ENCODE data around the gene IL5. TPM values are rescaled to one million over a fixed set of nuclear protein-coding genes. Genes with fewer than 3 reads are reported as not detected.

The IL5 gene
- total and polyA plus RNA-seq, 2 of the 13 experiments (the other 11 are each of a cell fraction or from before 2014, with no cell fraction given) = not detected

- TF ChIP-seq ZNF670 (CRISPR knock-in tag; IDR thresholded peaks at IDR 0.05; ENCODE audit: borderline replicate concordance) (peak; percentile 47; the same call in 1 of the 2 replicates), ZNF414 (CRISPR knock-in tag; IDR thresholded peaks at IDR 0.05) (0 out of 2 replicates have a peak, but pooled peaks have one; percentile 55), MEIS2 (CRISPR knock-in tag; IDR thresholded peaks at IDR 0.05) (0 out of 2 replicates have a peak, but pooled peaks have one; percentile 42), PRPF4 (IDR thresholded peaks at IDR 0.05; ENCODE audit: low read depth, low read length, poor library complexity, severe bottlenecking) (no peak), NFE2L2 (IDR thresholded peaks at IDR 0.05; ENCODE audit: low read length) (no peak), MIXL1 (CRISPR knock-in tag; IDR thresholded peaks at IDR 0.05) (no peak), HOXA9 (CRISPR knock-in tag; IDR thresholded peaks at IDR 0.05; ENCODE audit: borderline replicate concordance) (no peak), ZNF777 (CRISPR knock-in tag; IDR thresholded peaks at IDR 0.05) (no peak; the same call in 1 of the 2 replicates), TP53 (CRISPR knock-in tag; conservative IDR thresholded peaks at IDR 0.05) (no peak), ZNF546 (CRISPR knock-in tag; conservative IDR thresholded peaks at IDR 0.05) (0 out of 2 replicates have a peak, but pooled peaks have one; percentile 33), ZNF737 (CRISPR knock-in tag; IDR thresholded peaks at IDR 0.05; ENCODE audit: borderline replicate concordance) (no peak), ZBTB8A (CRISPR knock-in tag; IDR thresholded peaks at IDR 0.05; ENCODE audit: borderline replicate concordance, low read depth) (no peak), SRSF4 (IDR thresholded peaks at IDR 0.05; ENCODE audit: low read depth, low read length, poor library complexity, severe bottlenecking) (no peak), ARID3A (IDR thresholded peaks at IDR 0.05; ENCODE audit: low read depth, low read length) (no peak), ZFY (CRISPR knock-in tag; IDR thresholded peaks at IDR 0.05) (peak; percentile 74), KAT8 (CRISPR knock-in tag; IDR thresholded peaks at IDR 0.05) (peak; percentile 76; the same call in 1 of the 2 replicates), ZFP36 (IDR thresholded peaks at IDR 0.05; ENCODE audit: borderline replicate concordance, low read depth, low read length, partially characterized antibody) (no peak), SPEN (CRISPR knock-in tag; IDR thresholded peaks at IDR 0.05; ENCODE audit: low read depth) (peak; percentile 54; the same call in 1 of the 2 replicates)
- TF ChIP-seq, protein P1, sequence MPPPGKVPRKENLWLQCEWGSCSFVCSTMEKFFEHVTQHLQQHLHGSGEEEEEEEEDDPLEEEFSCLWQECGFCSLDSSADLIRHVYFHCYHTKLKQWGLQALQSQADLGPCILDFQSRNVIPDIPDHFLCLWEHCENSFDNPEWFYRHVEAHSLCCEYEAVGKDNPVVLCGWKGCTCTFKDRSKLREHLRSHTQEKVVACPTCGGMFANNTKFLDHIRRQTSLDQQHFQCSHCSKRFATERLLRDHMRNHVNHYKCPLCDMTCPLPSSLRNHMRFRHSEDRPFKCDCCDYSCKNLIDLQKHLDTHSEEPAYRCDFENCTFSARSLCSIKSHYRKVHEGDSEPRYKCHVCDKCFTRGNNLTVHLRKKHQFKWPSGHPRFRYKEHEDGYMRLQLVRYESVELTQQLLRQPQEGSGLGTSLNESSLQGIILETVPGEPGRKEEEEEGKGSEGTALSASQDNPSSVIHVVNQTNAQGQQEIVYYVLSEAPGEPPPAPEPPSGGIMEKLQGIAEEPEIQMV (CRISPR knock-in tag; IDR thresholded peaks at IDR 0.05; ENCODE audit: low read depth) = no peak
- TF ChIP-seq, protein P2, sequence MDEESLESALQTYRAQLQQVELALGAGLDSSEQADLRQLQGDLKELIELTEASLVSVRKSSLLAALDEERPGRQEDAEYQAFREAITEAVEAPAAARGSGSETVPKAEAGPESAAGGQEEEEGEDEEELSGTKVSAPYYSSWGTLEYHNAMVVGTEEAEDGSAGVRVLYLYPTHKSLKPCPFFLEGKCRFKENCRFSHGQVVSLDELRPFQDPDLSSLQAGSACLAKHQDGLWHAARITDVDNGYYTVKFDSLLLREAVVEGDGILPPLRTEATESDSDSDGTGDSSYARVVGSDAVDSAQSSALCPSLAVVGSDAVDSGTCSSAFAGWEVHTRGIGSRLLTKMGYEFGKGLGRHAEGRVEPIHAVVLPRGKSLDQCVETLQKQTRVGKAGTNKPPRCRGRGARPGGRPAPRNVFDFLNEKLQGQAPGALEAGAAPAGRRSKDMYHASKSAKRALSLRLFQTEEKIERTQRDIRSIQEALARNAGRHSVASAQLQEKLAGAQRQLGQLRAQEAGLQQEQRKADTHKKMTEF (CRISPR knock-in tag; IDR thresholded peaks at IDR 0.05) = peak; percentile 46; the same call in 1 of the 2 replicates
Observed at GRCh38 chr5:132495667-132496190, 47.6 kb downstream of the IL5 start (continued).

All from HepG2 (cell line).